Skin of body (tissue), 2 donors: ENCODE measurements around the gene KRTAP19-3. TPM values are rescaled to one million over a fixed set of nuclear protein-coding genes. Genes with fewer than 3 reads are reported as not detected.
"Not testable (repeated sequence)": the region's sequence is repeated elsewhere in the genome, so short reads cannot be mapped to it uniquely, and the experiment has no call there.

Source experiments
- DNase-seq: peaks from one replicate; lab custom pipeline; 2025; lab: John Stamatoyannopoulos, UW
- total RNA-seq: library from RNA; depleted of rRNA; stranded (reverse); fragments of >200 nt; gene quantifications from one replicate; pipeline ENCODE4 v1.2.3, GENCODE V29; 2014

KRTAP19-3 gene
- total RNA-seq: 9.7 TPM

- DNase-seq: no peak
These were observed at the start of gene KRTAP19-3 for GRCh38 chr21:30491963-30492428. TSS of gene KRTAP19-3 (minus strand) at chr21:30492013. CDS start at chr21:30491957, 56 bp downstream.

GRCh38 chr21:30518876-30519275 lies 27.1 kb upstream of the KRTAP19-3 start:
- no peak for DNase-seq

- no peak for DNase-seq
These were observed 23.9 kb upstream of the KRTAP19-3 start for GRCh38 chr21:30515681-30516080.

GRCh38 chr21:30505621-30506205 lies 13.9 kb upstream of the KRTAP19-3 start:
- DNase-seq: not testable (repeated sequence)

GRCh38 chr21:30502041-30502440 lies 10.2 kb upstream of the KRTAP19-3 start, which contains the start of gene KRTAP19-5:
TSS of gene KRTAP19-5 (minus strand) at chr21:30502141. CDS start at chr21:30502090, 51 bp downstream.
- no peak for DNase-seq

GRCh38 chr21:30497065-30497464 lies 5.3 kb upstream of the KRTAP19-3 start, which contains the start of gene KRTAP19-4:
TSS of gene KRTAP19-4 (minus strand) at chr21:30497165. CDS start at chr21:30497110, 55 bp downstream.
- no peak for DNase-seq

- DNase-seq: no peak
These were observed 4.5 kb downstream of the KRTAP19-3 start, which contains the start of gene KRTAP19-2 for GRCh38 chr21:30487336-30487735. TSS of gene KRTAP19-2 (minus strand) at chr21:30487436. CDS start at chr21:30487348, 88 bp downstream.

- no peak for DNase-seq
These were observed 5.6 kb downstream of the KRTAP19-3 start for GRCh38 chr21:30486180-30486579.

- no peak for DNase-seq
These were observed 9.7 kb downstream of the KRTAP19-3 start for GRCh38 chr21:30482130-30482529.

- DNase-seq: no peak
These were observed 11.7 kb downstream of the KRTAP19-3 start, which contains the start of gene KRTAP19-1 for GRCh38 chr21:30480145-30480544. TSS of gene KRTAP19-1 (minus strand) at chr21:30480367. CDS start at chr21:30480317, 50 bp downstream.

- DNase-seq: no peak
These were observed 12.6 kb downstream of the KRTAP19-3 start for GRCh38 chr21:30479259-30479658.

- no peak for DNase-seq
These were observed 13.8 kb downstream of the KRTAP19-3 start for GRCh38 chr21:30478004-30478403.

- DNase-seq: no peak
These were observed 22.7 kb downstream of the KRTAP19-3 start for GRCh38 chr21:30468900-30469714.

GRCh38 chr21:30463713-30464112 lies 28.1 kb downstream of the KRTAP19-3 start:
- no peak for DNase-seq

- DNase-seq: no peak
These were observed 43.3 kb downstream of the KRTAP19-3 start for GRCh38 chr21:30448514-30448913.

- no peak for DNase-seq
These were observed 44.8 kb downstream of the KRTAP19-3 start for GRCh38 chr21:30447056-30447455.

GRCh38 chr21:30444204-30444603 lies 47.6 kb downstream of the KRTAP19-3 start:
- no peak for DNase-seq

GRCh38 chr21:30443226-30443625 lies 48.6 kb downstream of the KRTAP19-3 start:
- no peak for DNase-seq
